ENCODE data around the gene UNC50. TPM values are rescaled to one million over a fixed set of nuclear protein-coding genes. Genes with fewer than 3 reads are reported as not detected.

The UNC50 gene
- total RNA-seq, 1 donor from 2014 or later, result 32.0 TPM

- H3K4me3 ChIP-seq, result no peak overlapping the region
- intact Hi-C loops (cut with micrococcal nuclease), result no loop called here
- TF ChIP-seq CTCF (IDR thresholded peaks at IDR 0.05; ENCODE audit: borderline replicate concordance), result no peak
- peaks cover 79% of the 10 kb centered on the region for H3K36me3 ChIP-seq
- no peak overlapping the region for H3K27ac ChIP-seq (replicated peaks)
- no peaks in the 10 kb centered on the region for H3K27me3 ChIP-seq (ENCODE audit: low read depth)
- no peak for DNase-seq
- no peaks in the 10 kb centered on the region for H3K4me1 ChIP-seq
- H3K9me3 ChIP-seq (replicated peaks), result no peaks in the 10 kb centered on the region
These were observed 37.2 kb upstream of the UNC50 start for GRCh38 chr2:98571121-98571701.

GRCh38 chr2:98571796-98572195 is 36.6 kb upstream of the UNC50 start:
- Histone ChIP-seq H3K27me3 (ENCODE audit: low read depth) (no peaks in the 10 kb centered on the region), H3K4me1 (no peaks in the 10 kb centered on the region), H3K36me3 (peaks cover 80% of the 10 kb centered on the region), H3K9me3 (replicated peaks) (no peaks in the 10 kb centered on the region), H3K27ac (replicated peaks) (no peak overlapping the region), H3K4me3 (no peak overlapping the region)
- intact Hi-C loops (cut with micrococcal nuclease), result no loop called here
- no peak for DNase-seq
- TF ChIP-seq CTCF (IDR thresholded peaks at IDR 0.05; ENCODE audit: borderline replicate concordance), result no peak

GRCh38 chr2:98572211-98572610 is 36.2 kb upstream of the UNC50 start:
- no peak overlapping the region for H3K4me3 ChIP-seq
- H3K36me3 ChIP-seq, result peaks cover 84% of the 10 kb centered on the region
- TF ChIP-seq CTCF (IDR thresholded peaks at IDR 0.05; ENCODE audit: borderline replicate concordance), result no peak
- DNase-seq, result no peak
- intact Hi-C loops (cut with micrococcal nuclease), result no loop called here
- H3K4me1 ChIP-seq, result peaks cover 3% of the 10 kb centered on the region
- H3K9me3 ChIP-seq (replicated peaks), result no peaks in the 10 kb centered on the region
- no peak overlapping the region for H3K27ac ChIP-seq (replicated peaks)
- H3K27me3 ChIP-seq (ENCODE audit: low read depth), result no peaks in the 10 kb centered on the region

- no peak overlapping the region for H3K27ac ChIP-seq (replicated peaks)
- no peaks in the 10 kb centered on the region for H3K27me3 ChIP-seq (ENCODE audit: low read depth)
- peaks cover 8% of the 10 kb centered on the region for H3K4me1 ChIP-seq
- no peak overlapping the region for H3K4me3 ChIP-seq
- TF ChIP-seq CTCF (IDR thresholded peaks at IDR 0.05; ENCODE audit: borderline replicate concordance), result no peak
- no peak for DNase-seq
- H3K9me3 ChIP-seq (replicated peaks), result no peaks in the 10 kb centered on the region
- peaks cover 85% of the 10 kb centered on the region for H3K36me3 ChIP-seq
- intact Hi-C loops (cut with micrococcal nuclease), result no loop called here
These were observed 35.7 kb upstream of the UNC50 start for GRCh38 chr2:98572676-98573075.

- no peak for DNase-seq
These were observed 35.0 kb upstream of the UNC50 start for GRCh38 chr2:98573426-98573825.

More at GRCh38 chr2:98573426-98573825, 35.0 kb upstream of the UNC50 start:
- Histone ChIP-seq H3K27ac (replicated peaks) (no peak overlapping the region), H3K27me3 (ENCODE audit: low read depth) (no peaks in the 10 kb centered on the region), H3K4me3 (no peak overlapping the region), H3K36me3 (peaks cover 86% of the 10 kb centered on the region), H3K9me3 (replicated peaks) (no peaks in the 10 kb centered on the region), H3K4me1 (peaks cover 9% of the 10 kb centered on the region)
- intact Hi-C loops (cut with micrococcal nuclease), result no loop called here
- no peak for TF ChIP-seq CTCF (IDR thresholded peaks at IDR 0.05; ENCODE audit: borderline replicate concordance)

All from left ventricle myocardium inferior (tissue), 1 donor.